Stimulated activated CD8-positive, alpha-beta memory T cell treated with anti-CD3 and anti-CD28 coated beads, Interleukin-15, amount 100 ng/mL, for 24 hours (primary cell): ENCODE measurements around the gene NETO2.
"Not testable (repeated sequence)": the region's sequence is repeated elsewhere in the genome, so short reads cannot be mapped to it uniquely, and the experiment has no call there.

Source experiments
- DNase-seq: peaks from one replicate; pipeline ENCODE4 v3.0.0-alpha.2; 2020; ENCODE audit warnings: low read depth

Gene NETO2

DNA sequence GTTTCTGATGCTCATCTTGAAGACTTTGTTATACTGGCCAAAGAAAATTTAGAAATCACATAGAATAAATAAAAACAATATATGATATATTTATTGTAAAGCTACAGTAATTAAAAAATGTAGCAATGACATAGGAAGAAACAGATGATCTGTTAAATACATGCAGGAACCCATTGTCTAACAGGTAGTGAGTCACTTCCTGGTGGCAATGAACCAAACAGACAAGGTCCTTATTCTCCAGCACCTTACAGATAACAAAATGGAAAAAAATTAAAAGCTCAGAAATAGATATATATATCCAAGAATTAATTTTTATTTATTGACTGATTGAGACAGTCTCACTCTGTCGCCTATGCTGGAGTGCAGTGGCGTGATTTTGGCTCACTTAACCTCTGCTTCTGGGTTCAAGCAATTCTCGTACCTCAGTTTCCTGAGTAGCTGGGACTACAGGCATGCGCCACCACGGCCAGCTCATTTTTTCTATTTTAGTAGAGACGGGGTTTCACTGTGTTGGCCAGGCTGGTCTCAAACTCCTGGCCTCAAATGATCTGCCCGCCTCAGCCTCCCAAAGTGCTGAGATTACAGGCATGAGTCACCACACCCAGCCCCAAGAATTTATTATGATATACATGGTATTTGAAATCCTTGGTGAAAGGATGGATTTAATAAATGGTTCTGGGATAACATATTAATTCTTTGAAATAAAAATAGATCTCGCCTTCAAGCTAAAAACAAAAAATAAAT lies 7.5 kb downstream of the NETO2 start:
- no peak for DNase-seq

DNA sequence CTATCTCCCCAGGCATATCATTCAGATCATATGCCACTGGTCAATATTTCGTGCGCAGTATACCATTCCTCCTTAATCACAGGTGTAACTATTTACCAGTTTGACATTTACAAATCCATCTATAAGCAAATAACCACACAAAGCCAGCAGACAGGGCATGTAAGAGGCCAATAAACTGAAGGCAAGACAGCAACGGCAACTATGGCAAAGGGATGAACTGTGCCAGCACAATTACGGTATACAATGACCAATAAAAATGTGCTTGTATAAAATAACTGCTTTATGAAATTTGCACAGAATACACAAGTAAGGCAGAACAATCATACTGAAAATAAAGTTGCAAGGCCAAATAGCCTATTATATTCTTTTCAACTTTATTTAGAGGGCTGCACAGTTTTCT lies 9.2 kb downstream of the NETO2 start:
- DNase-seq = no peak

DNA sequence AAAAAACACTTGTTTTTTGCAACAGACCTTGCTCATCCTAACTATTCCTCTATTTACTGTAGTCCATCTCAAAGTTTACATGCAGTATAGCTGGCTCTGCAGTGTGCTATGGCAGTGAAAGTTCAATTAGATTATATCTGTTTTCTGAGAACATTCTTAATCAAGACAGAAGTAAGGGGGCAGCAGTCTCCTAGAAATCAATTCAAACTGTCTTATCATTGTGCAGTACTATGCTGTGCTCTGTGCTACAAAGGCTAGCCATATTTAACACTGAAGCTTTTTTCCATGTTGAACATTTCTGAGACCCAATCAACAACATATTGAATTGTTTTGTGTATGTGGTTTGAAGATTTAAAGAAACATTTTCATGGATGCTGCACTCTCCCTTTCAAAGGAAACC lies 11.4 kb downstream of the NETO2 start:
- no peak for DNase-seq

DNA sequence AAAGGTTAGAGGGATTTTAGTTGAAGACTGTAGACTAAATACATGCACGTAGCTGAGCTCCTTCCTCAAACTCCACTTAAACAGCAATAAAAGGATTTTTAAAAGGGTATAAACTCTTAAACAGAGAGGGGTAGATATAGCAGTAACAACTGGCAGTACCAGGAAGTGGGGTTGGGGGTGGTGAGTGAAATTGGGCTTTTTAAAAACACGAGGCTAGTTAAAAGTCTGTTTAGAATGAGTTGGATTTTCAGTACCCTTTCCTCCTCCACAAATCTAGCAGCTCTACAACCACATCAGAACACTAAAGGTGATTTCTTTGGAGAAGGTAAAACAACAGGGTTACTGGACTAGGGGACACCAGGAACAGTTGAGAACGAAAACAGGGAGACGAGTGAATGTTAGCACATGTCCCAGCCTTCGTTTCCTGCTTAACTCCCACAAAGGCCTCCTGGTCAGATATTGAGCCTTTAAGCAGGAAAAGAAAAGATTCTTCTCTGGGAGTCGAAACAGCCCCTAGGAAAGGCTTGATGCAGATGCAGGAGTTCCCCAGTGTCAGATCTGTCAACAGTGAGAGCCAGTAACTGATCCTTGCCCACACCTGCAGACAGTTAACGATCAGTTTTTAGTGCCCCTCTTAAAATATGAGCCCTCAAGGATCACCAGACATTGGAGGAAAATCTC lies 13.8 kb downstream of the NETO2 start:
- DNase-seq = no peak

DNA sequence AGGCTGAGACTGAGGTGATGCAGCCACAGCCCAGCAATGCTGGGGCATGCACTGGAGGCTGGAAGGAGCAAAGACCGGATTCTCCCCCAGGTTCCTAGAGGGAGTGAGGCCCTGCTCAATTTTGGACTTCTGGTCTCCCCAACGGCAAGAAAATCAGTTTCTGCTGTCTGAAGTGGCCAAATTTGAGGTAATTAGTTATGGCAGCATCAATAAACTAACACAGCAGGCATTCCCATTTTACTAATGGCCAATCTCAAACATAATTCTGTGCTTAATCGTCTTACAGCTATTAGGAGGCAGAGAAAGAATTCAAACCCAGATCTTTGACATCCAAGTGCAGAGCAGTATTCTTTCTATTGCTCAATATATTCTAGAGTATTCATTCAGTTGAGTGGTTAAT lies 16.2 kb downstream of the NETO2 start:
- no peak for DNase-seq

DNA sequence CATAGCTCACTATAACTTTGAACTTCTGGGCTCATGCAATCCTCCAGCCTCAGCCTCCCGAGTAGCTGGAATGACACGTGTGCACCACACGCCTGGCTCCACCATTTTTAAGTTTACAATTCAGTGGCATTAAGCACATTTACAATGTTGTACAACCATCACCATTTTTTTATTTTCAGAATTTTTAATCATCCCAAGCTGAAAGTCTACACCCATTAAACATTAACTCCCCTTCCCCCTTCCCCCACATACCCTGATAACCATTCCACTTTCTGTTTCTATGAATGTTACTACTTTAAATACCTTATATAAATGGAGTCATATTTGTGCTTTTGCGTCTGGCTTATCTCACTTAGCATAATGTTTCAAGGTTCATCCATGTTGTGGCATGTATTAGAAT lies 18.0 kb downstream of the NETO2 start:
- DNase-seq = no peak

DNA sequence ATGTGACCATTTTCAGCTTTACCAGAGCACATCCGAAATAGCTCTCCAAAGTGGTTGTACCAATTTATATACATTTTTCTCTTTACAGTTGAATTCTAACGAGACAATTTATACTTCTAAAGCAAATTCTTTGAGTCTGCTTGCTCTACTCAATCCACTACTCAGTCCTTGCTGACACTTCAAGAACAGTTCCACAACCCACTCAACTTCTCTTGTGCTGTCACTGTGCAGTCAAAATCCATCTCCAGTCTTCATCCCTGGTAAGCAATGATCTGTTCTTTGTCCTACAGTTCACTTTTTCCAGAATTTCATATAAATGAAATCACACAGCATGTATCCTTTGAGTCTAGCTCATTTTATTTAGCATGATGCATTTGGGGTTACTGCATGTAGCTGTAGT lies 30.6 kb downstream of the NETO2 start:
- no peak for DNase-seq

DNA sequence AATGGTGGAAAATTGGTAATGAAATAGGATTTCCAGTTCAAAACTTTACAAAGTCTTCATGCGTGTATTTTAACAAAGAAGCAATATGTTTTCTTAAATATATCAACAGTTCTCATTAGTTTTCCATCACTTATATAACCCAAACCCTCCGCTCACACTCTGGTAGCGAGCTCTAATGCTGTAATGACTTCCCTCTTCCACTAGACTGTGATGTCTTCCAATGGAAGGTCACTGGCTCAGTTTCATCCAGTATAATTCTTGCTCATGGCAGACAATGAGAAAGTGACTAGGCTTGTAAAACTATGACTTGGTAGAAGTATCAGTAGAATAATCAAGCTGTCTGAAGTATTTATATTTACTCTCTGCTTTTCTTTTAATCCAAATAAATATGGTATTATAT lies 32.8 kb downstream of the NETO2 start:
- no peak for DNase-seq

DNA sequence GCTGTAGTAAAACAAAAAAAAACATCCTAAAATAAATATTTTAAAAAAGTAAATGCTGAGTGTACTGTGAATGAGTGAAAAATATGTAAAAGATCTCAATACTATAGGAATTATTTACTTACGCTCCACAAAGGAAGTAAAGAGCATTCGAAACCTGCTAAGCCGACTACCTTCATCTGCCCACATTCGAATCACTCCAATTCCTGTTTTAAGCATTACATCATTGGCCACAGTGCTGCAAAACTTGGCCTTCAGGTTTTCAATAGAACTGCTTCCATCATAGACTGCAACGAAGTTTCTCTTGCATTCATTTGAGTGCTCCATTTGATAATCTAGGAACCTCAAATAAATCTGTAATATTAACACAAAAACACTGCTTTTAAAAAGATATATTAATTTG lies 34.4 kb downstream of the NETO2 start:
- DNase-seq = no peak

DNA sequence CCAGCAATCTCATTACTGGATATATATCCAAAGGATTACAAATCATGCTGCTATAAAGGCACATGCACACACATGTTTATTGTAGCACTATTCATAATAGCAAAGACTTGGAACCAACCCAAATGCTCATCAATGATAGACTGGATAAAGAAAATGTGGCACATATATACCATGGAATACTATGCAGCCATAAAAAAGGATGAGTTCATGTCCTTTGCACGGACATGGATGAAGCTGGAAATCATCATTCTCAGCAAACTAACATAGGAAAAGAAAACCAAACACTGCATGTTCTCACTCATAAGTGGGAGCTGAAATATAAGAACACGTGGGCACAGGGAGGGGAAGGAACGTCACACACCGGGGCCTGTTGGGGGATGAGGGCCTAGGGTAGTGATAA lies 40.8 kb downstream of the NETO2 start:
- DNase-seq = not testable (repeated sequence)

DNA sequence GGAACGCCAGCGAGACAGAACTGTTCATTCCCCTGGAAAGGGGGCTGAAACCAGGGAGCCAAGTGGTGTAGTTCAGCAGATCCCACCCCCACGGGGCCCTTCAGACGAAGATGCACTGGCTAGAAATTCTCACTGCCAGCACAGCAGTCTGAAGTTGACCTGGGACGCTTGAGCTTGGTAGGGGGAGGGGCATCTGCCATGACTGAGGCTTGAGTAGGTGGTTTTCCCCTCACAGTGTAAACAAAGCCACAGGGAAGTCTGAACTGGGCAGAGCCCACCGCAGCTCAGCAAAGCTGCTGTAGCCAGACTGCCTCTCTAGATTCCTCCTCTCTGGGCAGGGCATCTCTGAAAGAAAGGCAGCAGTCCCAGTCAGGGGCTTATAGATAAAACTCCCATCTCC lies 46.6 kb downstream of the NETO2 start:
- not testable (repeated sequence) for DNase-seq

DNA sequence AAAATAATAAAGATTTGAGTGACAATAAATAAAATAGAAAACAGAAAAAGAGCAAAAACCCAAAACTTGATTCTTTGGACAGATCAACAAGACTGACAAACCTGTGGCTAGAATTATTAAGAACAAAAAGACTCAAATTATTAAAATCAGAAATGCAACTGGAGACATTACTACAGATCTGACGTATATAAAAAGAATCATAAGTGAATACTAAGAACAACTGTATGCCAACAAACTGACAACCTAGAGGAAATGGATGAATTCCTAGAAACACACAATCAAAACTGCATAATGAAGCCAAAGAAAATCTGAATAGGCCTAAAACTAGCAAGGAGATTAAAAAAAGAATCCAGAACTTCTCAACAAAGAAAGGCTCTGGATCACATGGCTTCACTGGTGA lies 47.4 kb downstream of the NETO2 start:
- DNase-seq = no peak

DNA sequence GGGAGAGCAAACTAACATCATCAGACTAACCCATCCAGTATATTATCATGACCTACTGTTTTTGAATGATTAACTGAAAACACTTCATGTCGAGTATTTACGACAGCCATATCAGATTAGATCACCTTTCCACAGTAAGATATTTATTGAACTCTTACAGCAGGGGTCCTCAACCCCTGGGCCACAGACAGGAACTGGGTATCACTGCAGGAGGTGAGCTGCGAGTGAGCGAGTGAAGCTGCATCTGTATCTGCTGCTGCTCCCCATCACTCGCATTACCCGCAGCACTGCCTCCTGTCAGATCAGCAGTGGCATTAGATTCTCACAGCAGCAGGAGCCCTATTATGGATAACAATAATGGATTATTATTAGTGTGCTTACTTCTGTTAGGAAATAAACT lies 59.5 kb downstream of the NETO2 start:
- no peak for DNase-seq

DNA sequence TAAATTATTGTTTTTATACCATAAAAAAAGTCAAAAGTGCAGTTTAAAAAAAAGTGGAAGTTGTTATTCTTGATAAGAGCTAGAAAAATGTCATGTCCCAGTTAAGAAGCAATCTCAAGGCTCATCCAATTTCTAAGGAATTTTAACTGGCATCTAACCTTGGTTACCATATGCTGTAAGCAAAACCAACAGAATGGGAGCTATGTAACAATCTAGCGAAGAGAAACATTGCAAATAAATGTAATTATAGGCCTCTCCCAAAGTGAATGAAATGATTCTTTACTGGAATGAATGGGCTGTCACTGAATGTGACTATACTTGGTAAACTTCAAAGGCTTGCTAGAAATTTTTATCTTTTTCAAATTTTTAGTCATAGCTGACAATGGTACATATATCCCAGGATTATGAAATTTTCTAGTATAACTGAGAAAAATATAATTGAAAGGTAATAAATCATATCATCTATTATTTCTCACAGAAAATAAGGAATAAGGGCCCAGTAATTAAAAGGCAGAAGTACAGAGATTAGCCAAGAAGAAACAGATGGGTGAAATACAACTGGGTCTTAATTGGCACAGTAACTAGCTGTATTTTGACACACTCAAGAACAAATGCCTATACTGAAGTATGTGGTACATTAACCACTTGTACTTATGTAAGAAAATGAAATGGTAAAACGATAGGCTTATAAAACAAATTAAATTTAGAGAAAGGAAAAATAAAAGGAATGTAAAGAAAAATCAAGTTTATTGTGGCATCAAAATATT lies 61.5 kb downstream of the NETO2 start:
- DNase-seq = no peak

DNA sequence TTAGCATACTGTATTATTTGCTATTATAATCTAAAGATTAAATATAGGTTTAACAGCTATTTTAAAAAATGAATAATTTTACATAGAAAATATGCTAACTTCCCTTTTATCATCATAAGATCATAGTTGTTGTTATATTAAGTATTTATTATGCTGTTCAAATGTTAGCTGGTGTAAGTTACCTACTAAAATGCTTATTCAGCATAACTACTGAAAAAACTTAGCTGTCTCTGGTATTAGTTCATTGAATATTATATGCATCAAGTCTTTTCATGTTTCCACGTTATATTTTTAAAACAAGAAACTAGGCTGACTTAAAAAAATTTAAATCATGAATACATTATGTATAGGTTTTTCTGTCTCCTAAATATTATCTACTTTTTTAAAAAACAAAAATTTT lies 62.6 kb downstream of the NETO2 start:
- DNase-seq = no peak

DNA sequence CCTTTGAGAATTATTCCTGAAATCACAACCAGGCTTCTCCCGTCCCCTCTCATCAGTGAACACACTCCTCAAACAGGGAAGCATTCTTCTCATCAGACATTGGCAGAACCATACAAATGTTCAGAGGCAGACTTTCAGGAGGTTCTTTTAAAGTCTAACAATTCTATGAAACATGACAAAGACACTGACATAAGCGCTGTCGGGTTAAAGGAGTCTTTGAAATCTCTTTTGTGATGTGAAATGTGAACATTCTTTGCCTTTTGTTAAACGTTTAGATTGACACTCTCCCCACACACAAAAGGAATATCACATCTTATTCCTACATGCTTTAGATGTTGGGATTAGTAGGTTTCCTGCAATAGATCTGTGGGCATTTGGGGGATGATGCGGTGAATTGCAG lies 63.9 kb downstream of the NETO2 start:
- no peak for DNase-seq

DNA sequence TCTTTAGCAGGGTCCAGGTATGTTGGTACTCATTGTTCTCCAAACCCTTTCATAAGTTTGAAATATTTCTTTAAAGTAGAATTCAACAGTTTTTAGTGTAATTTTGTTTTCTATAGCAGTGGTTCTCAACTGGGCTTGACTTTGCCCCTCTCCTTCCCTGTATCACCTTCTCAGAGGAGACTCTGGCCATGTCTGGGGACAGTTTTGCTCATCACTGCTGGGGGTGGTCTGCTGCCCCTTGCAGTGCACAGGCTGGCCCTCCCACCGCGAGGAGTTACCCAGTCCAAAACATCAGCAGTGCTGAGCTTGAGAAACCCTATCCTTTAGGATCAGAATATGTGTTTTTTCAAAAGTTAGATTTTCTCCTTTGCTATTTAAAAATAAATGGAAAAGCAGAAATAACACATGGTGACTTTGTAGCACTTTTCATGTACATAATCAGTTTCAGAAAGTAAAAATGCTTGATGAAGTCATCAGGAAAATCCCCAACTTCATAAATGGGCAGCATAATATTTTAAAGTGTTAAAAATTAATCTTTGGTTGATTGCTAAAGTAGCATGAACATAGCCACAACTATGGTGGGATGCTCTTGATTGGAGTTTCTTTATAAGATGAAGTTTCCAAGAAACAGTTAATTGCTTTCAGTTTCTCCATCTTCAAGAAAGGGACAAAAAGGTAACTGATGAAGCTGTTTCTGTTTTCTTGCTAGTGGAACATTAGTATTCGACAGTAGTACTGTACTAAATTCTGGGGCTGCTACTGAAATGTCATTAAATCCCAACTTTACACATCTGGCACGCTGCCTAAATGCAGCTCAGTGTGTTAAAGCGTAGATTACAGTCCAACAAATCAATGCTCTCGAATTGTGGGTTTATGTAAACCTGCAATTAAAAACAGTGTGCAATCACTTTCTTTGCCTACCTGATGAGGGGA lies 70.3 kb downstream of the NETO2 start:
- DNase-seq = no peak

DNA sequence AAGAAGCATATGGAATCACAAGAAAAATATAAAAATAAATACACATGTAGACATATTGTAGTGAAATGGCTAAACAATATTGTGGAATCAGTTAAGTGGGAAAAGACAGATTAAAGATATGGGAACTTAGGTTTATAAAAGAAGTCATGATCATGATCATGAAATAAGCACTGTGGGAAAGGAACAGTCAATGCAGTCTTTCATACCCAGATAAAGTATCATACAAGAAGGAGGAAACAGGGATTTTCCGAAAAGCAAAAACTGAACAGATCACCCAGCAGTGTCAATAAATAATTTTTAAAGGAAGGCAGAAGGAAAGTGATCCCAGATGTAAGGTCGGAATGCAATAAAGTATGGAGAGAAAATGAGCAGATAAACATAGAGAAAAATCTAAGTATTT lies 71.6 kb downstream of the NETO2 start:
- DNase-seq = no peak

DNA sequence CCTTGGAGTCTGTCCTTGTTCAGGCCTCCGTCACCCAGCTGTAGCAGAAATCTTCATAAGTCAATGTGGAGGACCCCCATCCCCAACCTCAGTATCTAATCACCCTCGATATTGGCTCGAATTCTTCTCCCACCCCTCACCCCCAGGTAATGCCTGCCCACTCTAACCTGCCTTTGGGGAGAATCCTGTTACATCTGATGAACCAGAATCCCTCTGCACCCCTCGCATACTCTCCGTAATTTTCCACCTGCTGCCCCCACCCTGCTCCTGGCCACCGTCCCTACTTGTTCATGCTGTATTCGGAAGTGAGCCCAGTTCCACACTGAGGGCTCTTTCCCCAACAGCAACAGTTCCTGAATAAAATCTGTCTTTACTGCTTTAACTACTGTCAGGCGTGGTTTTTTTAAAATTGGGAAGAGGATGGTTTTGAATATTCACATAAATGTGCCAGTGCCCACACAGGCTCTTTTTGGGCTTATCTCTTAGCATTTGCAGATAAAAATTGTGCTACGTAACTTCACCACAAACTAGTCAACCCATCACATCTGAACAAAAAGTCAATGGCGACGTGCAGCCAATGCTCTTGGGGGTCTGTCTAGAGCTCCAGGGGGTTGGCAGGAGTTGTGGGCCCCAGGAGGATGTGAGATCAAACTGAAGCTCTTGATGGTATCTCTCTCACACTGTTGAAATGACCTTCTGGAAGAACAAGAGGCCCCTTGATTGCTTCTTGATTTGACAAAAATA lies 73.7 kb downstream of the NETO2 start:
- no peak for DNase-seq

DNA sequence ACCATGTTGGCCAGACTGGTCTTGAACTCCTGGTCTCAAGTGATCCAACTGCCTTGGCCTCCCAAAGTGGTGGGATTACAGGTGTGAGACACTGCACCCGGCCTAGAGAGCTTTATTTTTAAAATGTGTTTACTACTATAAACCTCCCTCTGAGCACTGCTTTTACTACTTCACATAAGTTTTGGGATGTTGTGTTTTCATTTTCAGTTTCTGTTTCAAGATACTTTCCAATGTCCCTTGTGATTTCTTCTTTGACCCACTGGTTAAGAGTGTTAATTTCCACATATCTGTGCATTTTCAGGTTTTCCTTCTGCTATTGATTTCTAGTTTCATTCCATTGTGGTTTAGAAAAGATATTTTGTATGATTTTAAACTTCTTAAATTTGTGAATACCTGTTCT lies 74.4 kb downstream of the NETO2 start:
- DNase-seq = no peak

DNA sequence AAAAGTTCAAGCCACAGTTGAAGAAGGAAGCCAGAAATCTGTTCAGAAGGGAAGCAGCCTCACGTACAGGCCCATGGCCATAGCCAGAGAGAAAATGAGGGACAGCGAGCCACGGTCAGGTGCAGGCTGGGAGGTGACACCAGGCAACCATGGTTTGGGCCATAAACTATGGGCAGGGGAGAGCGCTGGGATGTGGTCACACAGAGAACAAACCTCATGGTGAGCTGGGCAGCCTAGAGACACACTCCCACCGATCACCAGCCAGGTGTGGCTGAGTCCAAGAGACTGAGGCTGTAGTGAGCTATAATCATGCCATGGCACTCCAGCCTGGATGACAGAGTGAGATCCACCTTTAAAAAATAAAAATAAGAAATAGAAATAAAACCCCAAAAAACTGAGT lies 76.5 kb downstream of the NETO2 start:
- no peak for DNase-seq
